CD4-positive, alpha-beta T cell treated with Interleukin-10 for 1 hour (primary cell): Measurements from ENCODE around the gene KCTD21.

Experiments used
- DNase-seq: peaks from one replicate; pipeline ENCODE4 v3.0.0-alpha.2; 2020

The KCTD21 gene

DNA sequence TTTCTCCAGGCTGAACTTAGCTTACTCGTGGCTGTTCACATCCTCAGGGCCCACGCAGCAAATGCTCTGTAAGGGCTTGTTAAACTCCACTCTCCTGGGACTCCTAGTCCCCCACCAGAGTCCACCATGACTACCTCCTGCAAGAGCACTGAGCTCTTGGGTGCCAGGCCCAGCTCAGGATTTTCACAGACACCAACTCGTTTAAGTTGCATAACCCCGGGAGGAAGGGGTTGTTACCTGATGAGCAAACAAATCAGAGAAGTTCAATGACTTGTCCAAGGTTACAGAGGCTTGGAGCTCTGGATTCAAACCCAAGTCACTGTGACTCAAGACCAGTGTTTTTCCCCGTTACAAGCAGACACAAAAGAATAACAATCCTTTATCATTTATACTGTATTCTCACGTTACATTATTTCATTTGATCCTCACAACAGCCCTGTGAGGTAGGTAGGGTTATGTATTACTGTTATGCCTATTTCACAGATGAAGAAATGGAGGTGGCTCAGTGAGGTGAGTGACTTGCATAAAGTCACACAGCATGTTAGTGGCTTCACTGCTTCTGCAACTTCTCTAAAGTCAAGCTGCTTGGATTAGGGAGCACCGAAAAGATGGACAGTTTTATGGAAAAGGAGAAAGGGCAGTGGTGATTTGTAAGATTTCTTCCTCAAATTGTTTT, 17.4 kb downstream of the KCTD21 start:
- DNase-seq: no peak

DNA sequence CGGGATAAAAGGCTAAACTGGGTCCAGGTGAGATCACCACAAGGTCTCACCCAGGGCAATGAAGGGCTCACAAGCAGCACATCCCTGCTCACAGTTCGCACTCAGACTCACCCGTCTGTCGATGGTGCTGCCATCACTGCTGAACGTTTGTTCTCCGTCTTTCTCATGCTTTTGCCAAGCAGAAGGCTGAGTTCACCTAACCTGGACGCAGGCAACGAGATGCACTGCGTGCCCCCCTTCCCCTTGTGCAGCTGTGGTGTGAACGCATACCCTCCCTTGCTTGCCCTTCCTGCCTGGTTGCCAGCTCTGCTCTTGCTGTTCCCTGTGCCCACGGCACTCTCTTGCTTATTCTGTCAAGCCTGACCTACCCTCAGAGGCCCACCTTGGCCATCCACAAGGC, 18.0 kb downstream of the KCTD21 start:
- no peak for DNase-seq

- no peak for DNase-seq
Measured at GRCh38 chr11:78168539-78169477, 19.6 kb downstream of the KCTD21 start.

GRCh38 chr11:78166855-78167469, 21.5 kb downstream of the KCTD21 start:
- no peak for DNase-seq

DNA sequence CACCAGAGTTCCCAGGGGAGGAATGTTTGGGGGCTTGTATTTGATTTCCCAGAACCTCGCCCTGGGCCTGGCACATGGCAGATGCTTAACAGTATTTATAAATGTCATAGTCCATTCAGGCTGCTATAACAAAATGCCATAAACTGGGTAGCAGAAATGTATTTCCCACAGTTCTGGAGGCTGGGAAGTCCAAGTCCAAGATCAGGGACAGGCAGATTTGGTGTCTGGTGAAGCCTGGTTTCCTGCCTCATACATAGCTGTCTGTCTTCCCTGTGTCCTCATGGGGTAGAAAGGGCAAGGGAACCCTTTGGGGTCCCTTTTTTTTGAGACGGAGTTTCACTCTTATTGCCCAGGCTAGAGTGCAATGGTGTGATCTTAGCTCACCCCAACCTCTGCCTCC, 24.0 kb downstream of the KCTD21 start:
- no peak for DNase-seq

- DNase-seq: no peak
Measured at GRCh38 chr11:78163828-78164227, 24.6 kb downstream of the KCTD21 start.

DNA sequence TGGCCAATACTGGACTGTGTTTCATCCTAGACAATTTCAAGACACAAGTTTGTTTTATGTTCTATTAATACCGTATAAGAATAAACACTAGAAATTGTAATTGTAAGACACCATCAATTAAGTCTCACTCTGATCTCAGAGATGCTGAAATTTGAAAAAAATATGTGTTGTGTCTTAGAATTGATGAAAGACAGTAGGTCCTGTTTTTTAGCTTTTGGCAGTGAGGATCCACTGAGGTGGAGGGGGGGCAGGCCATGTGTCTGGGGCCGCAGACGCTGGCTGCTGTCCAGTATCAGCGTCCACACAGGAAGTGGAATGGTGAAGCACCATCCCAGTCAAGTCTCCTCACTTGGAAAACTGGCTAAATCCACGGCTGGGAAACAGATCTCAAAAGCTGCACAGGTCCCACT, 26.5 kb downstream of the KCTD21 start:
- DNase-seq: no peak

GRCh38 chr11:78161346-78161745, 27.1 kb downstream of the KCTD21 start:
- DNase-seq: no peak

GRCh38 chr11:78160557-78160956, 27.9 kb downstream of the KCTD21 start:
- DNase-seq: no peak

DNA sequence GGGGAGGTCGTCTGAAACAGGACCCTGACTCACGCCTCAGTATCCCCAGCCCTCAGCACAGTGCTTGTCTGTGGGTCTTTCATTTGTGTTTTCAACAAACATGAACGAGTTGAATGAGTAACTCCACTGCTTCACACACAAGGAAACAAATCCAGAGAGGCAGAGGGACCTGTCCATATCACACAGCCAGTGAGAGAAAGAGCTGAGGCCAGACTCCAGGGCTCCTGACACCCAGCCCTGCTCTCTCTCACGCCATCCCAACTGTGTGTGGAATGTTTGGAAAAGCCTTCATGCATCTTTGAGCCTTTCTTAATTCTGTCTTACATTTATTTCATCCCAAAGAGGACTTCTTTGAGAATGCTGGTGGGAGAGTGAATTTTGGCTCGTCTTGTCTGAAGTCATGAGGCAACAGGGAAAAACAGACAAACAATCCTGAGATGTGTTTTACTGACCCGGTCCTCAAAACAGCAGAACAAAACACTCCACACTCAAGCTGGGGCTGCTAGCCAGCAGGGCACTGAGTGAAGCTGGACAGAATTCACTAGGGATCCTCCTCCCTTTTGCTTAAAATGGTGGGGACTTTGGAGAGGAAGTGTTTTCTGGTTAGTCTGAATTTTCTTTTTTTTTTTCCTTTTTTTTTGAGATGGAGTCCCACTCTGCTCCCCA, 29.3 kb downstream of the KCTD21 start:
- no peak for DNase-seq

DNA sequence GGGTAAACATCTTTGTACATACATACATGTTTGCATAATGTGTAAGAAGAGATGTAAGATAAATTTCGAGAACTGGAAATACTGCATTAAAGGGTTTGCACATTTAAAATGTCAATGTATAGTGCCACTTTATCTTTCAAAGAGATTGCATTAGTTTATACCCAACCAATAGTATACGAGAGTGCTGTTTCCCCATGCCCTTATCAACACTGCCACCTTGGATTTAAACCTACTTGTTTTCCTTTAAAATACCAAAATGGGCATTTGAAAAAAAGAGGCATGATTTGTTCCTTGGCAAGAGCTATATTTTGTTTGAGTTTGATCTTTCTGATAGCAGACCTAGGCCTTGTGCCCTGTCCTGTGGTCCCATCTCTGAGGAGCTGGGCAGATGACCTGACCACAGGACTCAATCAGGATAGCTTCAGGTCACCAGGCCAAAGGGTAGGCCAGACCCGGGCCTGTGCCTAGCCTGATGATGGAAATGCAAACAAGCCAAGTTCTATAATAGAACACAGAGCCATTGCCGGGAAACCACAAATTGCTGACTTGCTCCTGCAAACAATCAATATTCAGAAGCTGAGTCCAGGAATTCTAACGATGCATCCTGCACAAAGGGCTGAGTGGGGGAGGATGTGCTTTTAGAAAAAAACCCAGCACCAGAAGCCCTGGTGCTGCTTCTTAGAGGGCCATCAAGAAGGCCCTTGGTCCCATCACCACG, 32.1 kb downstream of the KCTD21 start:
- DNase-seq: no peak

GRCh38 chr11:78151804-78152203, 36.6 kb downstream of the KCTD21 start:
- no peak for DNase-seq

GRCh38 chr11:78150754-78151153, 37.7 kb downstream of the KCTD21 start:
- DNase-seq: no peak

GRCh38 chr11:78150346-78150745, 38.1 kb downstream of the KCTD21 start:
- no peak for DNase-seq

GRCh38 chr11:78149646-78150045, 38.8 kb downstream of the KCTD21 start:
- DNase-seq: peak; percentile 15

DNA sequence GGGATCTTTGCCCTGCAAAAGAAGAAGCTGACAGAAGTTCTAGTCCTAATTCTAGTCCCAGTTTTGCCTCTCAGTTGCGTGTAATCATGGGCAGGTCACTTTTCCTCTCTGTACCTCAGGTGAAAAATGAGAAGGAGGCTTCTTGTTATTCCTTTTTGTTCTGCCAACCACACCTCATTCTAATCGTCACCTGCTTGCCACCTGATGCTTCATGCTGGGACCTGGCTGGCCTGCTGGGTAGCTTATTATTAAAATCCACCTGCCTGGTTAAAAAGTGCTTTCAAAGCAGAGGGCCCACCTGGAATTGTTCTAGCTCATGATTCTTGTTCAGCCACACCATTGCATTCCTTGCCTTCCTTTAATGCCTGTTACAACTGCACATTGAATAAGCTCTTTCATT, 40.6 kb downstream of the KCTD21 start:
- DNase-seq: no peak

DNA sequence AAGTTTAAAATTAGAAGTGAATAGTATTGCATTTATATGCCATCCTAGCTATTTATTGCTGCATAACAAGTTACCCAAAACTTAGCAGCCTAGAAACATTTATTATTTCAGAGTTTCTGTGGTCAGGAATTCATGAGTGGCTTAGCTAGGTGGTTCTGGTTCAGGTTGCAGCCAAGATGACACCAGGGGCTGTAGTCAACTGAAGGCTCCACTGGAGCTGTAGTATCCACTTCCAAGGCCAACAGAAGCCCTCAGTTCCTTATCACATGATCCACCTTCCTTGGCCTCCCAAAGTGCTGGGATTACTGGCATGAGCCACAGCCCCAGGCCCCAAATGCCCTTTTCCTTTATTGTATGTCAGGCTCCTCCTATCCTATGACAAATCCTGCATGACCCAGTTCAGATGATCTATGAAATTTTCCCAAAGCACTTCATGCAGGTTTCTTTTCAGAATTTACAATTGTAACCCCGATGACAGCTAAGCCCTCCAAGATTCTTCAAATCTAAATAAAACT, 42.9 kb downstream of the KCTD21 start:
- no peak for DNase-seq

DNA sequence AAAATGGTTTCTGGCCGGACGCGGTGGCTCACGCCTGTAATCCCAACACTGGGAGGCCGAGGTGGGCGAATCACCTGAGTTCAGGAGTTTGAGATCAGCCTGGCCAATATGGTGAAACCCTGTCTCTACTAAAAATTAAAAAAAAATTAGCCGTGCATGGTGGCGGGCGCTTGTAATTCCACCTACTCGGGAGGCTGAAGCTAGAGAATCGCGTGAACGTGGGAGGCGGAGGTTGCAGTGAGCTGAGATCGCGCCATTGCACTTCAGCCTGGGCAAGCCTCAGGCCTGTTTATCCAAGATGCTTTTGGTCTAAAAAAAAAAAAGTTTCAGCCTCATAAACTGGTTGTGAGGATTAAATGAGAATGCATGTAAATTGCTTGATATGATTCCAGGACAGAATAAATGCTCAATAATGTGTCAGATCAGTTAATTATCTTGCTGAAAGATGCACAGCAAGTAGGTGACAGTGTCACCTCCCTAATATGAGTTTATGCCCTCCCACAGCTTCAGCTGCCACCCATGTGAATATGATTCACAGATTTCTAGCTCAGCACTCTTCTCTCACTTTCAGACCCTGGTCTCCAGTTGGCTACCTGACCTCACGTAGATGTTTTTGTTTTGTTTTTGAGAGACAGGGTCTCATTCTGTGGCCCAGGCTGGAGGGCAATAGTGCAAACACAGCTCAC, 47.9 kb downstream of the KCTD21 start:
- no peak for DNase-seq

- DNase-seq: peak; percentile 97
Measured at GRCh38 chr11:78139422-78140391, 48.7 kb downstream of the KCTD21 start, which contains the start of gene ALG8. Gene ALG8, minus strand, starts transcription at chr11:78139626. Its CDS starts 38 bp downstream, at chr11:78139588.

- DNase-seq: no peak
Measured at GRCh38 chr11:78138694-78139421, 49.6 kb downstream of the KCTD21 start.
